COLO668 (cell line): ENCODE data around the gene KCNQ2.
A peak's percentile ranks its signal among the peaks of the same experiment; 100 is the strongest.

ENCODE experiments used
- DNase-seq: peaks from one replicate; lab custom pipeline; 2025; ENCODE audit not compliant: unreplicated experiment; lab: John Stamatoyannopoulos, UW

Gene KCNQ2

GRCh38 chr20:63405102-63405730 is 67.2 kb downstream of the KCNQ2 start:
- no peak for DNase-seq

GRCh38 chr20:63404129-63405085 is 68.0 kb downstream of the KCNQ2 start:
- peak; percentile 33 for DNase-seq

DNA sequence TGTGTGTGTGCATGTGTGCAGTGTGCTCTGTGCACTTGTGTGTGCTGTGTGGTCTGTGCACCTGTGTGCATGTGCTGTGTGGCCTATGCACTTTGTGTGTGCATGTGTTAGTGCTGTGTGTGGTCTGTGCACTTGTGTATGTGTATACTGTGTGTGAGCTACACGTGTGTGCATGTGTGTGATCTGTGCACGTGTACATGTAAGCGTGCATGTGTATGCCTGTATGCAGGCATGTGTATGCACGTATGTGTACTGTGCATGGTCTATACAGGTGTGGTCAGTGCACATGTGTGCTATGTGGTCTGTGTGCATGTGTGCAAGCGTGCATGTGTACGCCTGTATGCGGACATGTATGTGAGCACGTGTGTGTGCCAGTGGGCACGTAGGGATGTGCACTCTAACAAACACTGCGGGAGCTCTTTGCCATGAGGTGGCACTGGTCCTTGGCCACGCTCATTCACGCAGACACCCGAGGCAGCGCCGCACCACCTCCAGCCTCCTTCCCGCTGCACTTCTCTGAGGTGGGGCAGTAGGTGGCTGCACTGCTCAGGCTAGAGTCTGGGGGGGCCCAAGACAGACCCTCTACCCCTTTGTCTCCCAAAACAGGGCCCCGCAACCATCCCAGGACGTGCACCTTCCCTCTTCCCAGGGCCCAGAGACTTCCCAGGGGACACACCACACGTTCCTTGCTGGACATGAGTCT is 68.9 kb downstream of the KCNQ2 start:
- DNase-seq, result no peak

DNA sequence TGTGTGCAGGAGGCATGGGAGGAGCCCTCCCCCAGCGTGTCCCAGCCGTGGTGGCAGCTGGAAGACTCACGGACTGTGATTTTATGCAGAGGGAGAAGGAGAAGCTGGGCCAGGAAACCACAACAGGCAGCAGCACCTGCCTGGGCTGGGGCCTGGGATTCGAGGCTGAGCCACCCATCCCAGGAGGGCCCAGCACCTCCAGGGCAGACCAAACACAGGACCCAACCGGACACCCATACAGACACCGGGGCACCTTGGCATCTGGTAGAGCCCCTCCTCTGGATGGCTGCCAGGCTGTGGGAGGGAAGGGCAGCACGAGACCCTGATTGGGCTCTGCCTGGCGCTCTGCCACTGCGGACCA is 69.6 kb downstream of the KCNQ2 start:
- no peak for DNase-seq

DNA sequence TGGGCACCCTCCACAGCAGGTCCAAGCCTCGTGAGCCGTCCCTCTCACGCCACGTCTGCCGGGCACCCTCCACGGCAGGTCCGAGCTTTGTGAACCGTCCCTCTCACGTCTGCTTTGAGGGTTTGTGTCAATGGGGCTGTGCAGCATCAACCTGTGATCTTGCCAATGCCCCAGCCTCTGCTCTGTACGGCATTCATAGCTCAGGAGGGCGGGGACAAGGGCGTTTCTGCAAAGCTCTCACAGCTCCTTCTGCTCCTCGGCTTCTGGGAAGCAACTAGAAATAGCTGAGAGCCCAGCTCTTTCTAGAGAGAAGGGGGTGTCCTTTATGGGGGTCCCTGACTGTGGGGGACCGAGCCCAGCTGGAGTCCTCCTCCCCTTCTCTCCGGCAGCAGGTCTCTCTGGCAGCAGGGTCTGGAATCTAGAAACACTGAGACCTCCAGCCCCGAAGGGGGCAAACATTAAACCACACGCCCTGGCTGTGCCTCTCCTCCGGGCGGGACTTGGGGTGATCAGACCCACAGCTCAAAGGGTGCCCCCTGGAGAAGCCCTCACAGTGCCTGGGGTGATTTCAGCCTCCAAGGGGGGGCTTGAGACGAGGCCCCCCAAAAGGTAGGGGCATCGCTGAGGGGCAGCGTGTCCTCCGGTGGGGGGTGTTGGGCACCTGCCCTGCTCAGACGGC is 70.1 kb downstream of the KCNQ2 start:
- DNase-seq, result no peak

DNA sequence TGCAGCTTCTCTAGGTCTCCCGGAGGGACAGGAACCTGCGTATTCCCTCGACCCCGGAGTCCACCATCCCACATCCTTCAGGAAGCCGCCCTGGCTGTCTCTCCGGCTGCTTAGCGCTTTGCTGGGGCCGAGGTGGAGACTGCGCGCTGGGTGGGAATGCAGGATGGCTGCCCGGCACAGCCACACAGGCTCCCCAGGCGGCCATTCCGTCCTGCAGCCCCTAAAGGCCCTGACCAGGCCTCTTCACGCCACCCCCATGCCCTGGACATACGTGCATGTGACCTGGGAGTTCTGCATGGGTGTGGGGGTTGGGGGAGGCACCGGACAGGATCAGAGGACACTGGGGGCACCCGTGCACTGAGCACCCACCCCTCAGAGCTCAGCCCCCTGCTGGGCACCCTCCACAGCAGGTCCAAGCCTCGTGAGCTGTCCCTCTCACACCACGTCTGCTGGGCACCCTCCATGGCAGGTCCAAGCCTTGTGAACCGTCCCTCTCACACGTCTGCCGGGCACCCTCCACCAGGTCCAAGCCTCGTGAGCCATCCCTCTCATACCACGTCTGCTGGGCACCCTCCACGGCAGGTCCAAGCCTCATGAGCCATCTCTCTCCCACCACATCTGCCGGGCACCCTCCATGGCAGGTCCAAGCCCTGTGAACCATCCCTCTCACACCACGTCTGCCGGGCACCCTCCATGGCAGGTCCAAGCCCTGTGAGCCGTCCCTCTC is 70.9 kb downstream of the KCNQ2 start:
- DNase-seq, result no peak

DNA sequence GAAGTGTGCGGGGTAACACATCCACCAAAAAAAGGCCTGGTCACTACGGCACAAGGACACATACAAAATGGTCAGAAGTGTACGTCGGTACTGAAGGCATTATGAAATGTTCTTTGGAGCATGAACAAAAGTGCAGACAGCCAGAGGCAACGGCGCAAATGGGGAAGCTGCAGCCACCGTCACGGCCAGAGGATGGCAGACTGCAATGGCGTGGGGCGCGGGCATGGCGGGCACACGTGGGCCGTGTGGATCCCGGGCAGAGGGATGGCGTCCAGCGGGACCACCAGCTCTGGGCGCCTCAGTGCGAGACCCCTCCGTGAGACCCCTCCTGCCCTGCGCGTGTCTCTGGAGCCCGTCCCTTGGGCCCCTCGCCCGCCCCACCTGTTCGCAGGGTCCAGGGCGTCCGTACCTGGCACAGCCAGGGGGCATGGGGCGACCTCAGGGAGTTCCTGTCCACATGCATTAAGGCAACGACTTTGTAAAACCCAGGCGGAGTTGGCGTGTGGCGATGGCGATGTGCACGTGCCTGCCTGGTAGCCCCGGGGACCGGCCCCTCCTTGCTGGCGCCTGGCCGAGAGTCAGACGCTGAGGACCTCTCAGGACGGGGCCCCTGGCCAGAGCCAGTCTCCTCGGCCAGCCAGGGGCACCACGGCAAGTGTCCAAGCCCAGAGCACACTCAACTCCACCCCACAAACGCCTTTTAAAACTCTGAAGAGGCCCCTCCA is 71.8 kb downstream of the KCNQ2 start:
- DNase-seq, result no peak

GRCh38 chr20:63399596-63400375 is 72.7 kb downstream of the KCNQ2 start:
- DNase-seq, result no peak

DNA sequence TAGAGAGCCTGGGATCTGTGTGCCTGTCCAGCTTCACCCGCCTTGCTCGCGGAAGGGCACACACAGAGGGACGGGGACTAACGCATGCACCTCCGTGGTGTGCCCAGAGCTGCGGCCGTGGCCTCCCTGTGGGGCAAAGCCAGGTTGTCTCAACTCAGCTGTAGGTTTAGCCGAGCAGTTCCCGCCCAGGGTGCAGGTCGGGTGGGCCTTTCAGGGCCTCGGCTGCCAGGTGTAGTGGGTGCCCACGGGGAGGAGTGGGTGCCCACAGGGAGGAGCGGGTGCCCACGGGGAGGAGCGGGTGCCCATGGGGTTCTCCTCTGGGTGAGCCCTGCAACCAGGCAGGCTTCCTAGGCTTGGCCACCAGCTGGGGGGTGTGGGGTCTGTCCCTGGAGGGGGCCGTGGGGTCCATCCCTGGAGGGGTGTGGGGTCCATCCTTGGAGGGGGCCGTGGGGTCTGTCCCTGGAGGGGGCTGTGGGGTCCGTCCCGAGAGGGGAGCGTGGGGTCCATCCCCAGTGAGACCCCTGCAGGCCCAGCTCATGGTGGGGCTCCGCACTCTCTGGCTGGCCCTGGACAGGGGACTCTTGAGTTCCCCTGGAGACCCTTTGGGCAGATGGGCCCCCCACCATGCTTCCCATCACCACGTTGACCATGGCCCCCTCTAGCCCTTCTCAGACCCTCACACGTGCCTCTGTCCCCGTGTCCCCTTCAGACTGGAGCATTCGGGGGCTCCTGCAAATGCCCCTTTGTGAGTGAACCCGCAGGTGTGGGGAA is 73.5 kb downstream of the KCNQ2 start:
- no peak for DNase-seq

DNA sequence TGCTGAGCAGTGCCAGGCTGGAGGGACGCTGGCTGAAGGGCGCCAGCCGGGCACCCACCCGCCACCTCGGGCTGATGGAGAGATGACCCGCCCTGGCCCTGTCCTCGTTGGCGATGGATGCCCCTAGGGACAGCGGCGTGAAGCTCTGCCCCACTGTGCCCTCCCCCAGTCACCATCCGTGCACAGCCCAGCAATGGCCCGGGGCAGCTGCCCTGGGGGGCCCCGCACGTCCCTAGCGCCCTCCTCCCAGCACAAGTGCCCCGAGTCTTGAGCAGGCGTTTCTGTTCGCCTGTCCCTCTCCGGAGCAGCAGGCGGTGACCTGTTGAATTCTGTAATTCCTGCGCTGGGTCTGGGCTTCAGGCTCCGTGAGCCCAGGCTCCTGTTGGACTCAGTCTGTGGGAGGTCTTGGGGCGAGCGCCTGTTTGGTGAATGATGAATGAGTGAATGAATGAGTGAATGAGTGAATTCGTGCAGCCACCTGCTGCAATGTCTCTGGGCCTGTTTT is 74.5 kb downstream of the KCNQ2 start:
- DNase-seq, result no peak

DNA sequence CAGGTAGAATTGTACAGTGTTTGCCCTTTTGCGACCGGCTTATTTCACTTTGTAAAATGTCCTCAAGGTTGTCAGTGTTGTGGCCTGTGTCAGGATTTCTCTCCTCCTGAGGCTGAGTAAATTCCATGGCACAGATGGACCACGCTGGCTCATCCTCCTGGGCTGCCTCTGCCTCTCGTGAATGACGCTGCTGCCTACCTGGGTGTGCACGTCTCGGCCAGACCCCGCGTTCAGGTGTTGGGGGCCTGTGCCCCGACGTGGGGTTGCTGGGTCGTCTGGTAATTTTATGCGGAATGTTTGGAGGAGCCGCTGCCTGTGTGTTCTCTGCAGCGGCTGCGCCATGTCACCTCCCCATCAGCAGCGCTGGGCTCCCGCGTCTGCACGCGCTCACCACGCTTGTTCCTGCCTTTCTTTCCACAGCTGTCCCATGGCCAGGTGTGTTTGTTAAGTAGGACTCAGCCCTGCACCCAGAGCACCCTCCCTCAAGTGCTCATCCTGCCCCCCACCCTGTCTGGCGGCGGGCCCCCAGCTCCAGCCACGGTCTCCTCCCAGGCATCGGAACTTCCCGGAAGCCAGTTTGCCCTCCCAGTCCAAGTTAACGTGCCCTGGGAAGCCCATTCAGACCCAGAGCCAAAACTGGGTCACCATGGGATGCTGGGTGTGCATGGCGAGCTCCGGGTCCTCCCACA is 75.2 kb downstream of the KCNQ2 start:
- no peak for DNase-seq

- DNase-seq, result no peak
Measured at GRCh38 chr20:63396300-63396699, 76.2 kb downstream of the KCNQ2 start.

DNA sequence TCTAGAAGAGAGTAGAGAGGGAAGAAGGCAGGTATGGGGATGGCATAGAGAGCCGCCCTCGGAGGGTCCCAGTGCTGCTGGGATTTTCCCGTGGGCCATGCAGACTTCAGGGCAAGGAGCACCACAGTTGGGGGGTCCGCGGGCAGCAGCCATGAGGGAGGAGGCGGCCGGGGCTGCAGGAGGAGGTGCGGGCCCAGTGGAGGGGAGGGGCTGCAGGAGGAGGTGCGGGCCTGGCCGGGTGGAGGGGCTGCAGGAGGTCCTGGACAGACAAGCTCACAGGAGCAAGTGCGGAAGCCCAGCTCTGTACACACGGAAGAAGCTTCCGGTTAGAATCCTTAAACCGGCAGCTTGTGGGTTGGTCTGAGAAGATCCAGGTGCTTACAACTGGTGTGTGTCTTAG is 76.7 kb downstream of the KCNQ2 start:
- DNase-seq, result no peak

GRCh38 chr20:63394920-63395455 is 77.5 kb downstream of the KCNQ2 start:
- DNase-seq, result no peak

- no peak for DNase-seq
Measured at GRCh38 chr20:63394069-63394919, 78.2 kb downstream of the KCNQ2 start.

GRCh38 chr20:63393566-63393965 is 78.9 kb downstream of the KCNQ2 start:
- DNase-seq, result no peak
